ENCODE results near the gene ADISSP.

The ADISSP gene

DNA sequence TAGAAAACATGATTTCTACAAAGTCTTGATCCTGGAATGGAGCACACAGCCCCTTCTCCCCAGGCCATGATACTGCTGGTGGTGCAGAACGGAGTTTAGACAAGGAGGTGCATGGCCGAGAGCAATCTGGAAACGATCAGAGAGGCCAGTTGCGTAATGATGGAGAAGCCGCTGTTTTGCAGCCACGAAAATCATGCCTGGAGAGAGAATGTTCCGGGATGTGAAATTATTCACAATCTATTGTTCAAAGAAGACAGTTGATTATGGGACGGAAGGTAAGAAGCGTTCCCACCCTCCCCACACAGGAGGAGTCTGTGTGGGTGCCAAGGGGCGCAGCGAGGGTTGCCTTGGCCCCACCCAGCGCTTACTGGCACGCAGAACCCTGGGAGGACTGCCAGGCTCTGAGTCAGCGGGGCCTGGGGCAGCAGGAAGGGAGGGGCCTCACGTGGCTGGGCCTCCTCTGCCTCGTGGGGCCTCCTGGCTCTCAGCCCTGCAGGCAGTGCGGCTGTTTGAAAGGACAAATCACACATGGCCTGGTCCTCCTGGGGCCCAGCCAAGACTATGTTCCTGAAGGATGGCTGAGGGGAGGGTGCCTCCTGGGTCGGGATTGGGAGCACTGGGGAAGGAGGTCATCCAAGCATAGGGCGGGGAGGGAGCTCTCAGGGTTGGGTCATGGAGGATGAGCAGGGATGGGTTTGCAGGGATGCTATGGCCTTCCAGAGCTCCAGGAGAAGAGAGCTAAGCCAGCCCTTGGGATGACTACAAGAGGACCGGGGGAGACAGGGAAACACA is 44.1 kb upstream of the ADISSP start:
- no peak overlapping the region for H3K4me3 ChIP-seq (ENCODE audit: low read depth, low read length)
- peak; percentile 87 for DNase-seq (ENCODE audit: low read depth)
- TF ChIP-seq, protein P1, sequence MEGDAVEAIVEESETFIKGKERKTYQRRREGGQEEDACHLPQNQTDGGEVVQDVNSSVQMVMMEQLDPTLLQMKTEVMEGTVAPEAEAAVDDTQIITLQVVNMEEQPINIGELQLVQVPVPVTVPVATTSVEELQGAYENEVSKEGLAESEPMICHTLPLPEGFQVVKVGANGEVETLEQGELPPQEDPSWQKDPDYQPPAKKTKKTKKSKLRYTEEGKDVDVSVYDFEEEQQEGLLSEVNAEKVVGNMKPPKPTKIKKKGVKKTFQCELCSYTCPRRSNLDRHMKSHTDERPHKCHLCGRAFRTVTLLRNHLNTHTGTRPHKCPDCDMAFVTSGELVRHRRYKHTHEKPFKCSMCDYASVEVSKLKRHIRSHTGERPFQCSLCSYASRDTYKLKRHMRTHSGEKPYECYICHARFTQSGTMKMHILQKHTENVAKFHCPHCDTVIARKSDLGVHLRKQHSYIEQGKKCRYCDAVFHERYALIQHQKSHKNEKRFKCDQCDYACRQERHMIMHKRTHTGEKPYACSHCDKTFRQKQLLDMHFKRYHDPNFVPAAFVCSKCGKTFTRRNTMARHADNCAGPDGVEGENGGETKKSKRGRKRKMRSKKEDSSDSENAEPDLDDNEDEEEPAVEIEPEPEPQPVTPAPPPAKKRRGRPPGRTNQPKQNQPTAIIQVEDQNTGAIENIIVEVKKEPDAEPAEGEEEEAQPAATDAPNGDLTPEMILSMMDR (IDR thresholded peaks at IDR 0.05; ENCODE audit: control insufficient read depth, extremely low read depth, insufficient read depth), result no peak

DNA sequence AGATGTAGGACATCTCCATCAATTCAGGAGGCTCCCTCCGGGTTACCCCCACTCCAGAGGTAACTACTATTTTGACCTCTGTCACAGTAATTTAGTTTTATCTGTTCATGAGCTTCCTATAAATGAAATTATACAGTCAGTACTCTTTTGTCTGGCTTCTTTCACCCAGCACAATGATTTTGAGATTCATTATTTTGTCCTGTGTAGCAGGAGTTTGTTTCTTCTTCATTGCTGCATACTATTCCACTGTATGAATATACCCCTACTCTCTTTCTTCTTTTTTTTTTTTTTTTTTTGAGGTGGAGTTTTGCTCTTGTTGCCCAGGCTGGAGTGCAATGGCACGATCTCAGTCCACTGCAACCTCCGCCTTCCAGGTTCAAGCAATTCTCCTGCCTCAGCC is 41.0 kb upstream of the ADISSP start:
- no peak overlapping the region for H3K4me3 ChIP-seq (ENCODE audit: low read depth, low read length)
- TF ChIP-seq, protein P1 (IDR thresholded peaks at IDR 0.05; ENCODE audit: control insufficient read depth, extremely low read depth, insufficient read depth), result no peak
- no peak for DNase-seq (ENCODE audit: low read depth)

DNA sequence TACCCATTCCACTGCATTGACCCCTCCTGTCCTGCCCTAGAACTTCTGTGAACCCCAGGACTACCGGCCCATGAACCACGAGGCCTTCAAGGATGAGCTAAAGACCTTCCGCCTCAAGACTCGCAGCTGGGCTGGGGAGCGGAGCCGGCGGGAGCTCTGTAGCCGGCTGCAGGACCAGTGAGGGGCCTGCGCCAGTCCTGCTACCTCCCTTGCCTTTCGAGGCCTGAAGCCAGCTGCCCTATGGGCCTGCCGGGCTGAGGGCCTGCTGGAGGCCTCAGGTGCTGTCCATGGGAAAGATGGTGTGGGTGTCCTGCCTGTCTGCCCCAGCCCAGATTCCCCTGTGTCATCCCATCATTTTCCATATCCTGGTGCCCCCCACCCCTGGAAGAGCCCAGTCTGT is 37.2 kb upstream of the ADISSP start:
- TF ChIP-seq, protein P1 (IDR thresholded peaks at IDR 0.05; ENCODE audit: control insufficient read depth, extremely low read depth, insufficient read depth), result no peak
- no peak for DNase-seq (ENCODE audit: low read depth)
- no peak overlapping the region for H3K4me3 ChIP-seq (ENCODE audit: low read depth, low read length)

DNA sequence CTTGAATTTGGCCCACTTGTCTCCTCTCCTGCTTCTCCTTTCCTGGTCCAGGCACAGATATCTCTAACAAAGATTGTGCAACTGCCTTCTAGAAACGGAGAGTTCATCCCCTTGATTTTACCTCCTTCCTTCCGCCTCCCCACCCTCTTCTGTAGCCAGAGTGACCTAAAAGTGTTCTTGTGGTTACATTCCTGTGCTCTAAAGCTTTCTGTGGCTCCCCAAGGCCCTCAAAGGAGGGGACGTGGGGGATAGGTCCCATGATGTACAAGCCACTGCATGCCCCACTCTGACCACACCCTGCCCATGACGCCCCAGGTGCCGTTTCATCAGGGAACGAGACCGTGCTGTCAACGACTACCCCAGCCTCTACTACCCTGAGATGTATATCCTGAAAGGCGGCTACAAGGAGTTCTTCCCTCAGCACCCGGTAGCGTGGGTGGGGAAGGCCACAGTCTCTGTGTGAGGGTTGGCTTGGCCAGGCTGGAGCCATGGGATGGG is 36.8 kb upstream of the ADISSP start:
- TF ChIP-seq, protein P1 (IDR thresholded peaks at IDR 0.05; ENCODE audit: control insufficient read depth, extremely low read depth, insufficient read depth), result no peak

DNA sequence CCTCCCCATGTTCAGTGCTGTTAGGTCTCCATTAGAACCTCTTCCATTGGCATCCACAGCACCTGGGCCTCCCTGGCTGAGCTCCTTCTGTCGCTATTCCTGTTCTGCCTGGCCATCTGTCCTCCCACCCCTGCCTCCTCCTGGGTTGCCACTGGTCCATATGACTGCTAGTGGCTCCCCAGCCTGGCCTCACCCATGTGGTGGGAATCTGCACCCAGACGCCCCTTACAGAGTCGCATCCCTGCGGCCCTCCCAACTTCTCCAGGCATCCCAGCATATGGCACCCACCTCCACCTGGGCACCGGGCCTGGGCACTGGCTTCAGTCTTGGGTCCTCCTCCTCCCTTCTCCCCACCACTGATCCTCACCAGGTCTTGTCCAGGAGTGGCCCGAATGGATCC is 36.3 kb upstream of the ADISSP start:
- DNase-seq (ENCODE audit: low read depth), result no peak
- TF ChIP-seq, protein P1 (IDR thresholded peaks at IDR 0.05; ENCODE audit: control insufficient read depth, extremely low read depth, insufficient read depth), result no peak
- H3K4me3 ChIP-seq (ENCODE audit: low read depth, low read length), result no peak overlapping the region

More for the DNA sequence above, 36.8 kb upstream of the ADISSP start:
- no peak overlapping the region for H3K4me3 ChIP-seq (ENCODE audit: low read depth, low read length)
- DNase-seq (ENCODE audit: low read depth), result no peak

DNA sequence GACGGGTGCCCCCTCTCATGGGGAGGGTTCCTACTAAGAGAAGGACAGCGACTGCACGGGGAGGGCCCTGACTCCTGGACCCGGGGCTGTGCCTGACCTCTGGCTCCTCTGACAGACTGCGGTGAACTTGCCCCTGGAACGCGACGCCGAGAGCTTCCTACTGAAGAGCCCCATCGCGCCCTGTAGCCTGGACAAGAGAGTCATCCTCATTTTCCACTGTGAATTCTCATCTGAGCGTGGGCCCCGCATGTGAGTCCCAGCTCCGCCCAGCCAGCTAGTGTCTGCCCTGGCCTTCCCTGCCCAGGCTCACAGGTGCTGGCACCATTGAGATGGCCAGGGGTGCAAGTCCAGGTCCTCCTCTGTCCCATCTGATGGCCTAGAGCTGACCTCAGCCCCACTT is 35.7 kb upstream of the ADISSP start:
- DNase-seq (ENCODE audit: low read depth), result no peak
- H3K4me3 ChIP-seq (ENCODE audit: low read depth, low read length), result no peak overlapping the region
- TF ChIP-seq, protein P1 (IDR thresholded peaks at IDR 0.05; ENCODE audit: control insufficient read depth, extremely low read depth, insufficient read depth), result no peak
